ENCODE data around the gene CCDC73. TPM values are rescaled to one million over a fixed set of nuclear protein-coding genes. Genes with fewer than 3 reads are reported as not detected.

CCDC73 gene
- total RNA-seq, 1 experiment from 2014 or later = 0.04 TPM

DNA sequence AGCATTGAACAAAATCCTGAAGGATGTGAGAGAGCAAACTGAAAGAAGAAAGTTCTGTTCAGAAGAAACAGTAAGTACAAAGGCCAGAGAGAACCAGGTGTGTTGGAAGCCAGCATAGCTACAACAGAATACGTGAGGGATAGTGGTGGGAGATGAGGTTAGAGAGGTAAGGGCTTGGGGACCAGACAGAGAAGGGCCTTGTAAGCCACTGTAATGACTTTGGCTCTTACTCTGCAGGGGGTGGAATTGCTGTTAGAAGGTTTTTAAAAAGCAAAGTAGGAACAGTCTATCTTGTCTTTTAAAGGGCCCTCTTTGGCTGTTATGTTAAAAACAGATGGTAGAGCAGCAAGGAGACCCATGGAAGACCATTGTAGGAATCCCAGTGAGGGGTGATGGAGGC is 39.5 kb upstream of the CCDC73 start:
- WGBS (ENCODE audit: extremely low coverage, insufficient read length, low lambda C conversion rate) = no CpG with 5 or more reads among the region's 1 CpG
- no peaks in the 10 kb centered on the region for H3K79me1 ChIP-seq (ENCODE audit: insufficient read depth, low read depth, low read length, poor library complexity, severe bottlenecking)
- TF ChIP-seq, protein P1, sequence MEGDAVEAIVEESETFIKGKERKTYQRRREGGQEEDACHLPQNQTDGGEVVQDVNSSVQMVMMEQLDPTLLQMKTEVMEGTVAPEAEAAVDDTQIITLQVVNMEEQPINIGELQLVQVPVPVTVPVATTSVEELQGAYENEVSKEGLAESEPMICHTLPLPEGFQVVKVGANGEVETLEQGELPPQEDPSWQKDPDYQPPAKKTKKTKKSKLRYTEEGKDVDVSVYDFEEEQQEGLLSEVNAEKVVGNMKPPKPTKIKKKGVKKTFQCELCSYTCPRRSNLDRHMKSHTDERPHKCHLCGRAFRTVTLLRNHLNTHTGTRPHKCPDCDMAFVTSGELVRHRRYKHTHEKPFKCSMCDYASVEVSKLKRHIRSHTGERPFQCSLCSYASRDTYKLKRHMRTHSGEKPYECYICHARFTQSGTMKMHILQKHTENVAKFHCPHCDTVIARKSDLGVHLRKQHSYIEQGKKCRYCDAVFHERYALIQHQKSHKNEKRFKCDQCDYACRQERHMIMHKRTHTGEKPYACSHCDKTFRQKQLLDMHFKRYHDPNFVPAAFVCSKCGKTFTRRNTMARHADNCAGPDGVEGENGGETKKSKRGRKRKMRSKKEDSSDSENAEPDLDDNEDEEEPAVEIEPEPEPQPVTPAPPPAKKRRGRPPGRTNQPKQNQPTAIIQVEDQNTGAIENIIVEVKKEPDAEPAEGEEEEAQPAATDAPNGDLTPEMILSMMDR (conservative IDR thresholded peaks at IDR 0.05) = no peak
- no peak overlapping the region for H4K8ac ChIP-seq (replicated peaks; ENCODE audit: insufficient read length, low read depth, low read length)
- no peaks in the 10 kb centered on the region for H3K4me1 ChIP-seq (ENCODE audit: insufficient read depth, low read length)
- H4K5ac ChIP-seq (ENCODE audit: insufficient read length, low read depth, low read length) = no peak overlapping the region
- no peaks in the 10 kb centered on the region; a peak in 1 of 7 replicates for H3K36me3 Mint-ChIP-seq (ENCODE audit: insufficient read depth in 1 of 3, low read depth in 3 of 3)
- H2BK15ac ChIP-seq (ENCODE audit: low read depth, low read length) = no peak overlapping the region
- no peak overlapping the region for H3K14ac ChIP-seq (ENCODE audit: insufficient read depth, low read length)
- H2BK120ac ChIP-seq (ENCODE audit: low read depth, low read length, poor library complexity, severe bottlenecking) = no peak overlapping the region
- peaks cover 27% of the 10 kb centered on the region for H3K27me3 Mint-ChIP-seq (ENCODE audit: low read depth)
- no peak overlapping the region for H2BK12ac ChIP-seq (ENCODE audit: insufficient read length, low read depth, low read length)
- H3K18ac ChIP-seq (ENCODE audit: insufficient read length, low read depth, low read length) = no peak overlapping the region
- no peak overlapping the region for H3K4me2 ChIP-seq (ENCODE audit: insufficient read depth, insufficient read length, low read length)
- no peaks in the 10 kb centered on the region for H3K79me2 ChIP-seq (ENCODE audit: insufficient read depth, low read length)
- no peak overlapping the region for H3K56ac ChIP-seq (ENCODE audit: insufficient read length, low read depth, low read length)
- H2BK20ac ChIP-seq (ENCODE audit: low read depth, low read length, poor library complexity, severe bottlenecking) = no peak overlapping the region
- peaks cover 10% of the 10 kb centered on the region for H3K23me2 ChIP-seq (ENCODE audit: insufficient read length, low read depth, low read length, poor library complexity, severe bottlenecking)
- no peak overlapping the region for H3K27ac ChIP-seq (ENCODE audit: insufficient read length, low read depth, low read length)
- no peak overlapping the region for H3K4ac ChIP-seq (ENCODE audit: low read depth, low read length)
- no peak overlapping the region for H3T11ph ChIP-seq (ENCODE audit: low read length)
- H2AFZ ChIP-seq (ENCODE audit: low read length) = no peak overlapping the region
- H3K9me3 Mint-ChIP-seq = no peaks in the 10 kb centered on the region
- no peak for DNase-seq
- H3K4me3 Mint-ChIP-seq = no peak overlapping the region
- no peak overlapping the region for H2AK5ac ChIP-seq (ENCODE audit: insufficient read length, low read length)
- H4K91ac ChIP-seq (ENCODE audit: insufficient read length, low read depth, low read length) = no peak overlapping the region
- H3K9me3 ChIP-seq (ENCODE audit: control insufficient read depth, low read depth, low read length) = no peaks in the 10 kb centered on the region
- no peak overlapping the region for H2BK5ac ChIP-seq (ENCODE audit: insufficient read length, low read length)
- H3K27me3 ChIP-seq (ENCODE audit: insufficient read depth, low read length) = no peaks in the 10 kb centered on the region
- H3K9ac ChIP-seq (ENCODE audit: extremely low read depth, insufficient read length, low read length) = no peak overlapping the region
- peaks cover 17 to 18% of the 10 kb centered on the region in 2 experiments for H3K4me1 Mint-ChIP-seq
- H4K20me1 ChIP-seq (ENCODE audit: control insufficient read depth, insufficient read depth, insufficient read length) = no peaks in the 10 kb centered on the region
- H3K23ac ChIP-seq (ENCODE audit: insufficient read length, low read depth, low read length) = no peak overlapping the region
- no peak overlapping the region for H3K27ac Mint-ChIP-seq
